ENCODE data around the gene TGFBR3.

Gene TGFBR3

GRCh38 chr1:91884459-91885212, 1.3 kb downstream of the TGFBR3 start:
- POLR2A ChIA-PET, result interaction anchor here (0.6 kb wide), 1 partner anchor 1052 kb away, joined by 4 read pairs; no protein-coding TSS in a partner anchor
- Histone ChIP-seq H3K36me3 (ENCODE audit: control insufficient read depth in 4 of 4, insufficient read depth in 4 of 4, low read length in 3 of 4) (no peaks in the 10 kb centered on the region), H3K4me1 (ENCODE audit: control extremely low read depth in 1 of 4, control insufficient read depth in 4 of 4, insufficient read depth in 4 of 4, low read length in 3 of 4) (peaks cover 0 to 21% (median 21%) of the 10 kb centered on the region in 4 experiments), H3K9me3 (ENCODE audit: control extremely low read depth in 1 of 5, control insufficient read depth in 4 of 5, insufficient read depth in 2 of 5, low read depth in 1 of 5, low read length in 4 of 5) (no peaks in the 10 kb centered on the region), H3K27me3 (replicated peaks in 2 of 5; ENCODE audit: control insufficient read depth in 4 of 5, insufficient read depth in 5 of 5, low read length in 4 of 5) (peaks cover 0 to 50% (median 26%) of the 10 kb centered on the region in 5 experiments), H3K4me3 (ENCODE audit: control insufficient read depth in 1 of 7, extremely low read depth in 1 of 7, insufficient read depth in 4 of 7, low read depth in 2 of 7, low read length in 6 of 7) (peak overlapping the region in 6 of 7 experiments; percentile 64 to 83 (median 77)), H3K27ac (ENCODE audit: insufficient read depth in 1 of 2, low read depth in 1 of 2, low read length in 2 of 2, poor library complexity in 1 of 2, severe bottlenecking in 2 of 2) (no peak overlapping the region)
- peak in 2 of 3 donors; percentile 39 to 53 for DNase-seq
- 5% methylated on average over 18 of the region's 22 CpGs for WGBS (ENCODE audit: insufficient coverage)
- CTCF ChIA-PET, result interaction anchor here (0.6 to 3.5 kb wide), 9 partner anchors 16 to 616 kb away, joined by 3 to 22 read pairs (median 4); no protein-coding TSS in a partner anchor

- ChIA-PET POLR2A (no interaction called here), CTCF (interaction anchor here (0.8 to 3.5 kb wide), 6 partner anchors 18 to 382 kb away, joined by 4 to 22 read pairs (median 5); no protein-coding TSS in a partner anchor)
- Histone ChIP-seq H3K27me3 (replicated peaks in 2 of 5; ENCODE audit: control insufficient read depth in 4 of 5, insufficient read depth in 5 of 5, low read length in 4 of 5) (peaks cover 0 to 50% (median 24%) of the 10 kb centered on the region in 5 experiments), H3K4me3 (ENCODE audit: control insufficient read depth in 1 of 7, extremely low read depth in 1 of 7, insufficient read depth in 4 of 7, low read depth in 2 of 7, low read length in 6 of 7) (no peak overlapping the region), H3K36me3 (ENCODE audit: control insufficient read depth in 4 of 4, insufficient read depth in 4 of 4, low read length in 3 of 4) (no peaks in the 10 kb centered on the region), H3K9me3 (ENCODE audit: control extremely low read depth in 1 of 5, control insufficient read depth in 4 of 5, insufficient read depth in 2 of 5, low read depth in 1 of 5, low read length in 4 of 5) (no peaks in the 10 kb centered on the region), H3K4me1 (ENCODE audit: control extremely low read depth in 1 of 4, control insufficient read depth in 4 of 4, insufficient read depth in 4 of 4, low read length in 3 of 4) (peaks cover 0 to 21% (median 21%) of the 10 kb centered on the region in 4 experiments), H3K27ac (ENCODE audit: insufficient read depth in 1 of 2, low read depth in 1 of 2, low read length in 2 of 2, poor library complexity in 1 of 2, severe bottlenecking in 2 of 2) (no peak overlapping the region)
- peak; percentile 37 to 54 (median 52) for DNase-seq
- 0% methylated on average over 2 of the region's 6 CpGs for WGBS (ENCODE audit: insufficient coverage)
These were observed 2.5 kb downstream of the TGFBR3 start for GRCh38 chr1:91883470-91883869.

DNA sequence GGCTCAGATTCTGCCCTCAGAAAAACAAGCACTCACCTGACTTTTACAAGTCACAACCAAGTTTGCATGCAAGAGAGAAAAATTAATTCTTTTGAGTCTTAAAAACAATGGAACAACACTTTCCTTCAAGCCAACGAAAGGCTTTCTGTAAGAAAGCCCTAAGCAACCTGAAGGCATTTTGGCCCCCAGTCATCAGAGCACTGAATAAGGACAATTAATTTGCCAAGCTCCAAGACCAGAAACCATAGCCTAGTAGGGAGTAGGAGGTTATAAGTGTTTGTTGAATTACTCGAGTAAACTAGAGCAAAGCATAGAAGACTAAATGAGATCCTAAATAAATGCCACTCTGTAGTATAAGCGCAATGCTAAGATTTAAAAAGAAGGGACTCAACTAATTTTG, 4.7 kb downstream of the TGFBR3 start:
- Histone ChIP-seq H3K36me3 (ENCODE audit: control insufficient read depth in 4 of 4, insufficient read depth in 4 of 4, low read length in 3 of 4) (no peaks in the 10 kb centered on the region), H3K4me3 (ENCODE audit: control insufficient read depth in 1 of 7, extremely low read depth in 1 of 7, insufficient read depth in 4 of 7, low read depth in 2 of 7, low read length in 6 of 7) (no peak overlapping the region), H3K9me3 (ENCODE audit: control extremely low read depth in 1 of 5, control insufficient read depth in 4 of 5, insufficient read depth in 2 of 5, low read depth in 1 of 5, low read length in 4 of 5) (no peaks in the 10 kb centered on the region), H3K27me3 (replicated peaks in 2 of 5; ENCODE audit: control insufficient read depth in 4 of 5, insufficient read depth in 5 of 5, low read length in 4 of 5) (peaks cover 0 to 38% (median 12%) of the 10 kb centered on the region in 5 experiments), H3K4me1 (ENCODE audit: control extremely low read depth in 1 of 4, control insufficient read depth in 4 of 4, insufficient read depth in 4 of 4, low read length in 3 of 4) (peaks cover 0 to 16% (median 16%) of the 10 kb centered on the region in 4 experiments), H3K27ac (ENCODE audit: insufficient read depth in 1 of 2, low read depth in 1 of 2, low read length in 2 of 2, poor library complexity in 1 of 2, severe bottlenecking in 2 of 2) (no peak overlapping the region)
- DNase-seq, result no peak
- CTCF ChIA-PET, result no interaction called here
- POLR2A ChIA-PET, result no interaction called here
- WGBS (ENCODE audit: insufficient coverage), result 100% methylated on average over 1 of the region's 3 CpGs

DNA sequence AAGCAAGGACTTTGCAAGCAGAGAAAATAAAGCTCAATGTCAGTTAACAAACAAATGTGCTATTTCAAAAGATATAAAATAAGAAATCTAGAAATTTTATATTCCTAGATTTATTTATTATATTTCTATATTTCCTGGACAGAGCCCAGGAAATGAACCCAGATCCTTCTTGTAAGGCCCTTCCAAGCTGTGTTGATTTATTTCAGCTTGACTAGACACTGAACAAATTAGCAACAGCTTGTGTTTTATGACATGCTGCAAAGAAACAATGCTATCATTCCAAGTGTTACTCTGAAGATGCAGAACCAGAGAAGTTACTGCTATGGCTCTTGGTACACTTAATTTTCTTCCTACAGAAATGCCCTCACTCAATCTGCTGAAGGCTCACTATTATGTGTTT, 6.2 kb downstream of the TGFBR3 start:
- CTCF ChIA-PET, result interaction anchor here (1.2 kb wide), 1 partner anchor 367 kb away, joined by 3 read pairs; no protein-coding TSS in a partner anchor
- H3K27ac ChIP-seq (ENCODE audit: insufficient read depth in 1 of 2, low read depth in 1 of 2, low read length in 2 of 2, poor library complexity in 1 of 2, severe bottlenecking in 2 of 2), result no peak overlapping the region
- H3K4me1 ChIP-seq (ENCODE audit: control extremely low read depth in 1 of 4, control insufficient read depth in 4 of 4, insufficient read depth in 4 of 4, low read length in 3 of 4), result peaks cover 0 to 3% (median under 1%) of the 10 kb centered on the region in 4 experiments

DNA sequence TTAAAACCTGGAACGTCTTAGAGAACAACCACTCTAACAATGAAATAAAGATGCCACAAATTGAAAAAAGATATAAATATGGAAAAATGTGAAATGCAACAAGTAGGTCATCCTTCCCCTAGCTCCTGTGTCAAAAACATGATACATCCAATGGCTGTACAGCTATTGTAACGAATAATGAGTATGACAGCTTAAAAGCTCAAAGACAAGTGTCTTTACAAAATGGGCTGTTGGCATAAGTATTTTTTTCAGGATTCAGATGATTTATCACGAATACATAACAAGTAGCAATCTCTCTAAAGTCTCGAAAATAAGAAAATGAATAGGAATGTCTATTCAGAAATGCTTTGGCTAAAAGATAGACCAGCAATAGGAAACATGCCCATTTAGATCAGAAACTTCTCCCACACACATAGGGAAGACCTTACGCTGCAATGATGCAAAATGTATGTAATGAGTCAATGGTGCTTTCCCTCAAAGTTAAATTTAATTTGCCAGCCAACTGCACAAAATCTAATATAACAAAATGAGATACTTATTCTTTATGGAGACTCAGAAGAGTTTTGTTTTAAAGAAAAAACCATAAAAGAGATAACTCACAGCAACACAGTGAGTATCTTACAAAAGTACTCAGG, 8.3 kb downstream of the TGFBR3 start:
- H3K4me1 ChIP-seq (ENCODE audit: control extremely low read depth in 1 of 4, control insufficient read depth in 4 of 4, insufficient read depth in 4 of 4, low read length in 3 of 4), result no peaks in the 10 kb centered on the region
- ChIA-PET CTCF (interaction anchor here (0.9 kb wide), 1 partner anchor 11 kb away, joined by 3 read pairs; no protein-coding TSS in a partner anchor), POLR2A (no interaction called here)
- WGBS (ENCODE audit: insufficient coverage), result 86% methylated on average over 1 of the region's 5 CpGs
- no peaks in the 10 kb centered on the region for H3K9me3 ChIP-seq (ENCODE audit: control extremely low read depth in 1 of 5, control insufficient read depth in 4 of 5, insufficient read depth in 2 of 5, low read depth in 1 of 5, low read length in 4 of 5)
- no peak for DNase-seq
- H3K36me3 ChIP-seq (ENCODE audit: control insufficient read depth in 4 of 4, insufficient read depth in 4 of 4, low read length in 3 of 4), result no peaks in the 10 kb centered on the region
- peaks cover 0 to 11% (median 3%) of the 10 kb centered on the region in 5 experiments for H3K27me3 ChIP-seq (replicated peaks in 2 of 5; ENCODE audit: control insufficient read depth in 4 of 5, insufficient read depth in 5 of 5, low read length in 4 of 5)
- H3K27ac ChIP-seq (ENCODE audit: insufficient read depth in 1 of 2, low read depth in 1 of 2, low read length in 2 of 2, poor library complexity in 1 of 2, severe bottlenecking in 2 of 2), result no peak overlapping the region
- H3K4me3 ChIP-seq (ENCODE audit: control insufficient read depth in 1 of 7, extremely low read depth in 1 of 7, insufficient read depth in 4 of 7, low read depth in 2 of 7, low read length in 6 of 7), result no peak overlapping the region

More for the DNA sequence above, 6.2 kb downstream of the TGFBR3 start:
- Histone ChIP-seq H3K27me3 (replicated peaks in 2 of 5; ENCODE audit: control insufficient read depth in 4 of 5, insufficient read depth in 5 of 5, low read length in 4 of 5) (peaks cover 0 to 26% (median 8%) of the 10 kb centered on the region in 5 experiments), H3K36me3 (ENCODE audit: control insufficient read depth in 4 of 4, insufficient read depth in 4 of 4, low read length in 3 of 4) (no peaks in the 10 kb centered on the region), H3K9me3 (ENCODE audit: control extremely low read depth in 1 of 5, control insufficient read depth in 4 of 5, insufficient read depth in 2 of 5, low read depth in 1 of 5, low read length in 4 of 5) (no peaks in the 10 kb centered on the region), H3K4me3 (ENCODE audit: control insufficient read depth in 1 of 7, extremely low read depth in 1 of 7, insufficient read depth in 4 of 7, low read depth in 2 of 7, low read length in 6 of 7) (no peak overlapping the region)
- POLR2A ChIA-PET, result no interaction called here
- no peak for DNase-seq

GRCh38 chr1:91876781-91877573, 9.0 kb downstream of the TGFBR3 start:
- H3K36me3 ChIP-seq (ENCODE audit: control insufficient read depth in 4 of 4, insufficient read depth in 4 of 4, low read length in 3 of 4), result no peaks in the 10 kb centered on the region
- no peaks in the 10 kb centered on the region for H3K9me3 ChIP-seq (ENCODE audit: control extremely low read depth in 1 of 5, control insufficient read depth in 4 of 5, insufficient read depth in 2 of 5, low read depth in 1 of 5, low read length in 4 of 5)
- H3K27me3 ChIP-seq (replicated peaks in 2 of 5; ENCODE audit: control insufficient read depth in 4 of 5, insufficient read depth in 5 of 5, low read length in 4 of 5), result peaks cover 0 to 11% (median 3%) of the 10 kb centered on the region in 5 experiments
- ChIA-PET POLR2A (no interaction called here), CTCF (interaction anchor here (0.9 kb wide), 1 partner anchor 10 kb away, joined by 3 read pairs; no protein-coding TSS in a partner anchor)
- H3K27ac ChIP-seq (ENCODE audit: insufficient read depth in 1 of 2, low read depth in 1 of 2, low read length in 2 of 2, poor library complexity in 1 of 2, severe bottlenecking in 2 of 2), result no peak overlapping the region
- WGBS (ENCODE audit: insufficient coverage), result 100% methylated on average over 2 of the region's 2 CpGs
- no peaks in the 10 kb centered on the region for H3K4me1 ChIP-seq (ENCODE audit: control extremely low read depth in 1 of 4, control insufficient read depth in 4 of 4, insufficient read depth in 4 of 4, low read length in 3 of 4)
- DNase-seq, result no peak
- H3K4me3 ChIP-seq (ENCODE audit: control insufficient read depth in 1 of 7, extremely low read depth in 1 of 7, insufficient read depth in 4 of 7, low read depth in 2 of 7, low read length in 6 of 7), result no peak overlapping the region

Measured in common myeloid progenitor, CD34-positive (primary cell).